ENCODE results near the gene CHL1. TPM values are rescaled to one million over a fixed set of nuclear protein-coding genes. Genes with fewer than 3 reads are reported as not detected.
A peak's percentile ranks its signal among the peaks of the same experiment; 100 is the strongest.

CHL1 gene
- total and polyA plus RNA-seq, 2 of the 8 experiments (the other 6 are each of a cell fraction or from before 2014, with no cell fraction given), result 0.05 to 0.99 TPM

- H3K79me1 ChIP-seq (ENCODE audit: low read depth, low read length), result no peaks in the 10 kb centered on the region
- no peak overlapping the region for H2BK12ac ChIP-seq (ENCODE audit: low read depth, low read length)
- H2BK15ac ChIP-seq (ENCODE audit: low read length), result no peak overlapping the region
- H3K4me1 ChIP-seq (replicated peaks in 1 of 4; ENCODE audit: control insufficient read depth in 3 of 4, insufficient read depth in 4 of 4, low read length in 3 of 4), result peaks cover 0 to 5% (median 2%) of the 10 kb centered on the region in 4 experiments; a peak in 2 of 7 replicates
- no peak overlapping the region for H3K9ac ChIP-seq (replicated peaks in 1 of 4; ENCODE audit: extremely low read depth in 1 of 4, low read depth in 3 of 4, low read length in 3 of 4)
- no peaks in the 10 kb centered on the region for H3K23me2 ChIP-seq (ENCODE audit: low read depth, low read length)
- no peak overlapping the region for H3K23ac ChIP-seq (ENCODE audit: insufficient read length)
- DNase-seq (ENCODE audit: low read depth in 1 of 2, low spot score in 2 of 2) (no peak), FAIRE-seq (no peak)
- H2BK120ac ChIP-seq (replicated peaks; ENCODE audit: low read depth, low read length), result no peak overlapping the region
- no peak overlapping the region for H3K18ac ChIP-seq (ENCODE audit: extremely low read depth, low read length)
- WGBS, 2 experiments (ENCODE audit: extremely low coverage in 1 of 2, insufficient coverage in 1 of 2, insufficient read length in 1 of 2, insufficient replicate concordance in 2 of 2, low coverage in 1 of 2, low lambda C conversion rate in 2 of 2, missing lambda C conversion rate in 1 of 2), result 63% methylated on average over 6 of the region's 6 CpGs; no CpG with 5 or more reads in 1 of the 2 experiments
- H3K4ac ChIP-seq (replicated peaks; ENCODE audit: insufficient read length, low read depth, low read length), result no peak overlapping the region
- H2BK20ac ChIP-seq (ENCODE audit: low read length), result no peak overlapping the region
- H4K20me1 ChIP-seq (replicated peaks in 1 of 2; ENCODE audit: control insufficient read depth in 1 of 2, insufficient read depth in 2 of 2, low read length in 2 of 2), result peaks cover 0 to 1% of the 10 kb centered on the region in 2 experiments
- H4K8ac ChIP-seq (ENCODE audit: extremely low read depth, insufficient read depth, low read length), result no peak overlapping the region
- no peak overlapping the region for H4K5ac ChIP-seq (ENCODE audit: insufficient read length, low read depth, low read length)
- H2BK5ac ChIP-seq (ENCODE audit: low read depth, low read length), result no peak overlapping the region
- TF ChIP-seq SIRT6 (IDR thresholded peaks at IDR 0.05; ENCODE audit: low read length) (no peak), MAX (IDR thresholded peaks at IDR 0.05) (peak; percentile 68)
- H2AK5ac ChIP-seq (ENCODE audit: low read depth, low read length), result no peak overlapping the region
- H3K79me2 ChIP-seq (ENCODE audit: control insufficient read depth in 1 of 2, insufficient read depth in 2 of 2, low read length in 2 of 2), result no peaks in the 10 kb centered on the region
- H3K36me3 ChIP-seq (ENCODE audit: control insufficient read depth in 2 of 4, insufficient read depth in 4 of 4, low read length in 3 of 4), result no peaks in the 10 kb centered on the region
- H2AFZ ChIP-seq (ENCODE audit: low read length), result no peak overlapping the region
- no peaks in the 10 kb centered on the region for H3K27me3 ChIP-seq (replicated peaks in 1 of 4; ENCODE audit: control insufficient read depth in 3 of 4, extremely low read depth in 1 of 4, insufficient read depth in 3 of 4, low read length in 3 of 4)
- H3K9me3 ChIP-seq (ENCODE audit: insufficient read depth in 2 of 2, low read depth in 1 of 2, low read length in 1 of 2), result no peaks in the 10 kb centered on the region
- H3K27ac ChIP-seq (ENCODE audit: low read depth, low read length), result no peak overlapping the region
- H4K91ac ChIP-seq (replicated peaks; ENCODE audit: insufficient read length, low read length), result no peak overlapping the region
- CTCF ChIA-PET (ENCODE audit: partially characterized antibody), result interaction anchor here (1.1 kb wide), 1 partner anchor 62 kb away, joined by 4 read pairs; no protein-coding TSS in a partner anchor
- no peak overlapping the region for H3K56ac ChIP-seq (replicated peaks; ENCODE audit: insufficient read length, low read depth, low read length)
- H3K14ac ChIP-seq (ENCODE audit: insufficient read length), result no peak overlapping the region
- POLR2A ChIA-PET (ENCODE audit: partially characterized antibody), result no interaction called here
- no peak overlapping the region for H3K4me3 ChIP-seq (ENCODE audit: extremely low read depth in 1 of 4, insufficient read depth in 2 of 4, low read depth in 3 of 4, low read length in 4 of 4)
- H3K4me2 ChIP-seq (ENCODE audit: insufficient read depth in 1 of 2, low read depth in 2 of 2, low read length in 2 of 2), result peak overlapping the region in 1 of 2 experiments; percentile 39; a peak in 1 of 4 replicates
Observed at GRCh38 chr3:257826-258225, 61.3 kb downstream of the CHL1 start.
